GM23338 (cell line): ENCODE results near the gene R3HDML. TPM values are rescaled to one million over a fixed set of nuclear protein-coding genes. Genes with fewer than 3 reads are reported as not detected.

Experiments used
- ATAC-seq: fragments of 200-7000 bp; cut with Tn5 transposase; 3 replicates; pipeline ENCODE4 v1.9.1; 2020
- DNase-seq: peaks from one replicate; pipeline ENCODE4 v3.0.0-alpha.2; 2015; ENCODE audit warnings: low spot score
- H2AFZ ChIP-seq: fragments of 200-600 bp; sonication (generic); 2 replicates; pipeline ENCODE4 v1.8.0; 2016; ENCODE audit warnings: antibody characterized with exemption, mild to moderate bottlenecking, moderate library complexity
- H3F3A ChIP-seq: fragments of 200-600 bp; sonication (generic); replicated peaks from 2 replicates; pipeline ENCODE4 v1.8.0; 2017; ENCODE audit warnings: antibody characterized with exemption, mixed run types, low read depth
- H3K27ac ChIP-seq: fragments of 200-600 bp; sonication (generic); 2 replicates; pipeline ENCODE4 v1.6.1; 2016; ENCODE audit warnings: low read depth
- H3K27me3 ChIP-seq: fragments of 200-600 bp; sonication (generic); 2 replicates; pipeline ENCODE4 v1.8.0; 2016; ENCODE audit warnings: mild to moderate bottlenecking, mixed run types, moderate library complexity; ENCODE audit not compliant: insufficient read depth
- H3K36me3 ChIP-seq: fragments of 200-600 bp; sonication (generic); 2 replicates; pipeline ENCODE4 v1.8.0; 2016; ENCODE audit warnings: mild to moderate bottlenecking; ENCODE audit not compliant: insufficient read depth
- H3K4me1 ChIP-seq: fragments of 200-600 bp; sonication (generic); 2 replicates; pipeline ENCODE4 v1.8.0; 2016; ENCODE audit warnings: mild to moderate bottlenecking, moderate library complexity; ENCODE audit not compliant: insufficient read depth
- H3K4me2 ChIP-seq: fragments of 200-600 bp; sonication (generic); 2 replicates; pipeline ENCODE4 v1.7.1; 2017; ENCODE audit warnings: mixed run types
- H3K4me3 ChIP-seq: fragments of 200-600 bp; sonication (generic); 2 replicates; pipeline ENCODE4 v1.6.1; 2016; ENCODE audit warnings: mixed run types
- H3K79me2 ChIP-seq: fragments of 200-600 bp; sonication (generic); replicated peaks from 2 replicates; pipeline ENCODE4 v1.8.0; 2017; ENCODE audit warnings: mild to moderate bottlenecking; ENCODE audit not compliant: insufficient read depth
- H3K9me2 ChIP-seq: fragments of 200-600 bp; sonication (generic); 2 replicates; pipeline ENCODE4 v1.8.0; 2017; ENCODE audit not compliant: insufficient read depth
- H4K20me1 ChIP-seq: fragments of 200-600 bp; sonication (generic); replicated peaks from 2 replicates; pipeline ENCODE4 v1.8.0; 2017; ENCODE audit warnings: mild to moderate bottlenecking; ENCODE audit not compliant: insufficient read depth
- H3K27ac Mint-ChIP-seq: 2 replicates; pipeline ENCODE4 v1.8.0; 2020; ENCODE audit warnings: inconsistent platforms, mild to moderate bottlenecking, moderate library complexity, mixed read lengths
- H3K27me3 Mint-ChIP-seq: 3 replicates; pipeline ENCODE4 v1.8.0; 2022; ENCODE audit warnings: low read depth, mild to moderate bottlenecking, moderate library complexity, mixed read lengths, inconsistent platforms; ENCODE audit not compliant: insufficient read depth, poor library complexity
- H3K36me3 Mint-ChIP-seq: 3 replicates; pipeline ENCODE4 v1.8.0; 2021; ENCODE audit warnings: low read depth, mild to moderate bottlenecking, inconsistent platforms, moderate library complexity, mixed read lengths
- H3K4me1 Mint-ChIP-seq: 3 replicates; pipeline ENCODE4 v1.8.0; 2020; ENCODE audit warnings: mild to moderate bottlenecking, inconsistent platforms, mixed read lengths
- H3K4me3 Mint-ChIP-seq: 3 replicates; pipeline ENCODE4 v1.8.0; 2021; ENCODE audit warnings: moderate library complexity, mild to moderate bottlenecking, inconsistent platforms, mixed read lengths
- H3K9me3 Mint-ChIP-seq: 3 replicates; pipeline ENCODE4 v1.8.0; 2020; ENCODE audit warnings: moderate library complexity, mild to moderate bottlenecking, inconsistent platforms, mixed read lengths
- EZH2 ChIP-seq: fragments of 200-600 bp; sonication (generic); IDR thresholded peaks from one replicate; pipeline ENCODE4 v1.8.0; 2017; ENCODE audit warnings: antibody characterized with exemption, mild to moderate bottlenecking, low read depth; ENCODE audit not compliant: unreplicated experiment
- EZH2phosphoT487 ChIP-seq: fragments of 200-600 bp; sonication (generic); IDR thresholded peaks from one replicate; pipeline ENCODE4 v1.8.1; 2018; ENCODE audit warnings: antibody characterized with exemption; ENCODE audit not compliant: unreplicated experiment
- NANOG ChIP-seq: IDR thresholded peaks from 2 replicates; pipeline ENCODE4 v1.6.1; 2016; ENCODE audit warnings: antibody characterized with exemption, borderline replicate concordance
- POLR2AphosphoS5 ChIP-seq: IDR thresholded peaks from 2 replicates; pipeline ENCODE4 v1.6.1; 2016; ENCODE audit warnings: antibody characterized with exemption, low read depth
- REST ChIP-seq: IDR thresholded peaks from one replicate; pipeline ENCODE4 v1.6.1; 2018; ENCODE audit warnings: antibody characterized with exemption; ENCODE audit not compliant: unreplicated experiment
- STAT1 ChIP-seq: IDR thresholded peaks from one replicate; pipeline ENCODE4 v1.6.1; 2016; ENCODE audit warnings: antibody characterized with exemption; ENCODE audit not compliant: unreplicated experiment
- ZNF331 ChIP-seq: fragments of 250-450 bp; sonication (Bioruptor Pico); IDR thresholded peaks from 2 replicates; pipeline ENCODE4 v1.5.0; 2020; ENCODE audit warnings: low read depth, mild to moderate bottlenecking, moderate library complexity
- polyA plus RNA-seq: library from polyadenylated mRNA; unstranded; fragments of >200 nt; fragmentation: Nextera tagmentation; extraction: Ambion mirVana; gene quantifications from 2 replicates; pipeline ENCODE4 v1.2.1, GENCODE V29; 2016
- total RNA-seq: library from RNA; depleted of rRNA; stranded (reverse); fragments of >200 nt; shearing (Covaris generic); gene quantifications from 2 replicates; pipeline ENCODE4 v1.2.3, GENCODE V29; 2014
- TF ChIP-seq, protein P1 (sequence below), 2 experiments: fragments of 200-600 bp in 1 of 2; sonication (generic) in 1 of 2; conservative IDR thresholded peaks; 2 replicates each; pipeline versions ENCODE4 v1.5.1 to v1.6.1; 2016 to 2017; ENCODE audit warnings: antibody characterized with exemption in 2 of 2, low read depth in 2 of 2, mild to moderate bottlenecking in 2 of 2, moderate library complexity in 1 of 2

The R3HDML gene
- total and polyA plus RNA-seq, 2 experiments from 2014 or later = not detected

DNA sequence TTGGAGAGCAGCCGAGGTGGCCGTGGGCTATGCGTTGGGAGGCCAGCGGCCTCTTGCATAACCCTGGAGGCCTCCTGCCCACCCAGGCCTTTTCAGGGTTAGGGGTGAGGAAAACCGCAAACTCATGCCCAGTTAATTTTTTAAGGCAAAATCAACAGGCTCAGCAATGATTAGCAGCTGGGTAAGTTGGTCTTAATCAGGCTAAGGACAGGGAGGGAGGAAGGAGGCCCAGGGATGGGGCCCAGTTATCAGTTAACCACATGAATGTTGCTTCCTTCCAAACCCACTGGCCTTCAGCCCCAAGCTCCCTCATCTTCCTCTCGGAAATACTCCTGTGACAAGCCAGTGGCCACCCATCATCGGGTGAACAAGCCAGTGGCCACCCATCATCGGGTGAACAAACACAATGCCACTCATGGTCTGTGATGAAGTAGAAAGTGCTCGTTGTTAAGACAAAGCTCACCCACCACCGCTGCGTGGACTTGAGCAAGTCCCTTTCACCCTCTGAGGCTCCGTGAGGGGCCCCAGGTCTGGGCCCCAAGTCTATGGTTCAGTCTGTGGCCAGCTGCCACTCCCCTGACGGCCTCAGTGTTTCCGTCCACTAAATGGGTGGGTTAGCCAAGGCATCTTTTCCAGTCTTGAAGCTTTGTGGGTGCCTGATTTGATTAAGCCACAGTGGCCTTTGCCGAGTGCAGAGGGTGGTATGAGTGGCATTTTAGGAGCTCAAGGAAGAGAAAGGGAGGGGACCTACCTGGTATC is 58.0 kb downstream of the R3HDML start (continued):
- TF ChIP-seq REST = no peak

- DNase-seq = no peak
- Mint-ChIP-seq H3K4me3 (no peak overlapping the region), H3K27ac (no peak overlapping the region)
Measured at GRCh38 chr20:44395461-44396340, 58.9 kb downstream of the R3HDML start.

More at GRCh38 chr20:44395461-44396340, 58.9 kb downstream of the R3HDML start:
- no peaks in the 10 kb centered on the region for H3K4me1 Mint-ChIP-seq
- no peaks in the 10 kb centered on the region for H3K36me3 Mint-ChIP-seq
- H3K4me3 ChIP-seq = no peak overlapping the region
- peaks cover 5% of the 10 kb centered on the region for H3K27me3 Mint-ChIP-seq
- H3K9me2 ChIP-seq = no peaks in the 10 kb centered on the region
- H2AFZ ChIP-seq = no peak overlapping the region
- no peaks in the 10 kb centered on the region for H3F3A ChIP-seq
- no peak overlapping the region for H3K4me2 ChIP-seq
- H3K9me3 Mint-ChIP-seq = no peaks in the 10 kb centered on the region
- H3K27ac ChIP-seq = no peak overlapping the region
- no peak for TF ChIP-seq POLR2AphosphoS5
- no peak for TF ChIP-seq ZNF331 (CRISPR knock-in tag)
- TF ChIP-seq EZH2phosphoT487 = no peak
- TF ChIP-seq NANOG = no peak
- TF ChIP-seq, protein P1, sequence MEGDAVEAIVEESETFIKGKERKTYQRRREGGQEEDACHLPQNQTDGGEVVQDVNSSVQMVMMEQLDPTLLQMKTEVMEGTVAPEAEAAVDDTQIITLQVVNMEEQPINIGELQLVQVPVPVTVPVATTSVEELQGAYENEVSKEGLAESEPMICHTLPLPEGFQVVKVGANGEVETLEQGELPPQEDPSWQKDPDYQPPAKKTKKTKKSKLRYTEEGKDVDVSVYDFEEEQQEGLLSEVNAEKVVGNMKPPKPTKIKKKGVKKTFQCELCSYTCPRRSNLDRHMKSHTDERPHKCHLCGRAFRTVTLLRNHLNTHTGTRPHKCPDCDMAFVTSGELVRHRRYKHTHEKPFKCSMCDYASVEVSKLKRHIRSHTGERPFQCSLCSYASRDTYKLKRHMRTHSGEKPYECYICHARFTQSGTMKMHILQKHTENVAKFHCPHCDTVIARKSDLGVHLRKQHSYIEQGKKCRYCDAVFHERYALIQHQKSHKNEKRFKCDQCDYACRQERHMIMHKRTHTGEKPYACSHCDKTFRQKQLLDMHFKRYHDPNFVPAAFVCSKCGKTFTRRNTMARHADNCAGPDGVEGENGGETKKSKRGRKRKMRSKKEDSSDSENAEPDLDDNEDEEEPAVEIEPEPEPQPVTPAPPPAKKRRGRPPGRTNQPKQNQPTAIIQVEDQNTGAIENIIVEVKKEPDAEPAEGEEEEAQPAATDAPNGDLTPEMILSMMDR (conservative IDR thresholded peaks at IDR 0.05; ENCODE audit: low read depth in 2 of 2) = no peak
- no peak for TF ChIP-seq STAT1
- no peak for TF ChIP-seq EZH2
- no peaks in the 10 kb centered on the region for H3K36me3 ChIP-seq
- no peaks in the 10 kb centered on the region for H4K20me1 ChIP-seq
- no peak for ATAC-seq
- no peaks in the 10 kb centered on the region for H3K27me3 ChIP-seq
- H3K79me2 ChIP-seq = no peaks in the 10 kb centered on the region
- H3K4me1 ChIP-seq = no peaks in the 10 kb centered on the region
